HG03378 (cell line): Measurements from ENCODE around the gene STAM.
"Not testable (repeated sequence)": the region's sequence is repeated elsewhere in the genome, so short reads cannot be mapped to it uniquely, and the experiment has no call there.

ENCODE experiments used
- ATAC-seq: cut with Tn5 transposase; IDR thresholded peaks from one replicate; pipeline ENCODE4 v1.9.1; 2021; ENCODE audit warnings: mild to moderate bottlenecking, moderate library complexity; ENCODE audit not compliant: unreplicated experiment

STAM gene

GRCh38 chr10:17643755-17644484 lies at the start of gene STAM:
STAM (plus strand) TSS chr10:17644151; CDS start chr10:17644340, 189 bp downstream.
- peak; percentile 73 for ATAC-seq

GRCh38 chr10:17597386-17597785 lies 46.6 kb upstream of the STAM start:
- ATAC-seq = no peak

GRCh38 chr10:17599089-17599488 lies 44.9 kb upstream of the STAM start:
- ATAC-seq = no peak

- no peak for ATAC-seq
Observed at GRCh38 chr10:17605936-17606335, 38.0 kb upstream of the STAM start.

- ATAC-seq = no peak
Observed at GRCh38 chr10:17606547-17607040, 37.4 kb upstream of the STAM start.

- ATAC-seq = no peak
Observed at GRCh38 chr10:17607060-17607459, 36.9 kb upstream of the STAM start.

- ATAC-seq = no peak
Observed at GRCh38 chr10:17607603-17608332, 36.2 kb upstream of the STAM start.

- no peak for ATAC-seq
Observed at GRCh38 chr10:17609523-17610079, 34.4 kb upstream of the STAM start.

- peak; percentile 36 for ATAC-seq
Observed at GRCh38 chr10:17616403-17617030, 27.4 kb upstream of the STAM start.

- peak; percentile 55 for ATAC-seq
Observed at GRCh38 chr10:17617031-17617911, 26.7 kb upstream of the STAM start, which contains the start of gene HACD1. HACD1 (minus strand) TSS chr10:17617374; CDS start chr10:17617339, 35 bp downstream.

GRCh38 chr10:17622061-17622460 lies 21.9 kb upstream of the STAM start:
- no peak for ATAC-seq

- ATAC-seq = no peak
Observed at GRCh38 chr10:17624996-17625395, 19.0 kb upstream of the STAM start.

- ATAC-seq = no peak
Observed at GRCh38 chr10:17626656-17627055, 17.3 kb upstream of the STAM start.

- not testable (repeated sequence) for ATAC-seq
Observed at GRCh38 chr10:17632590-17632989, 11.4 kb upstream of the STAM start.

- no peak for ATAC-seq
Observed at GRCh38 chr10:17633353-17633752, 10.6 kb upstream of the STAM start.

GRCh38 chr10:17637869-17638268 lies 6.1 kb upstream of the STAM start:
- no peak for ATAC-seq

GRCh38 chr10:17640331-17640816 lies 3.6 kb upstream of the STAM start:
- no peak for ATAC-seq

- peak; percentile 25 for ATAC-seq
Observed at GRCh38 chr10:17643339-17643754, 604 bp upstream of the STAM start.

GRCh38 chr10:17644485-17644943 lies 563 bp downstream of the STAM start:
- ATAC-seq = peak; percentile 19
